Fibroblast of lung (primary cell): Measurements from ENCODE around the gene CLDN4.

Experiments used
- EZH2 ChIP-seq: IDR thresholded peaks from 2 replicates; pipeline ENCODE4 v1.5.1; 2012; ENCODE audit warnings: low read length, control low read depth, mild to moderate bottlenecking; ENCODE audit errors: missing control alignments
- TF ChIP-seq, protein P1 (sequence below), 2 donors: IDR thresholded peaks in 1 of 2; conservative IDR thresholded peaks in 1 of 2; 1 replicate in 1 of 2; 2 replicates in 1 of 2; pipeline ENCODE4 v1.5.1; 2011 to 2012; ENCODE audit warnings: low read length in 2 of 2, control low read depth in 1 of 2, inconsistent platforms in 1 of 2, low read depth in 1 of 2, mild to moderate bottlenecking in 1 of 2

DNA sequence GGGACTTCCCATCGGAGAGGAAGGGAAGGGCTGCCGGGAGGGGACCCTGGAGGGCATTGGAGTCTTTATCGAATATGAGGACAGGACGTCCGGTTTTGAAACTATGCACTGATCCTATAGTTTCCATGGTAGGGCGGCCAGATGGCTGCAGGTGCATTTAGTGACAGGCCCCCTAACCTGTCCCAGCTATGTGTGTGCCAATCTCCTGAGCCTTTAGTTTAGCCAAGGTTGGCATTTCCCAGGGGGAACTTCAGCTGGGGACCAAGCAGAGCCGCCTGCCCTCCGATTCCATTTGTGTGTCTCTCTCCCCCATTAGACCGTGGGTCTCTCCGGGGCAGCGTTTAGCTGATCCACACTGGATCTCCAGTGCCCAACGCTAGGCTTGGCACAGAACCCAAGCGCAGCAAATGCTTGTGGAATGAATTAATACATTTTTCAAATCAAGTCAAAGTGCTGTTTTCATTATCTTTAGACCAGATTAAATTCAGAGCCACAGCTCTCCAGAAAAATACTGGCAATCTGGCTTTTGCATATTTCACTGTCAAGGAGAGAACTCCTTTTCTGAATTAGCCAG lies 50.0 kb downstream of the CLDN4 start:
- TF ChIP-seq, protein P1, sequence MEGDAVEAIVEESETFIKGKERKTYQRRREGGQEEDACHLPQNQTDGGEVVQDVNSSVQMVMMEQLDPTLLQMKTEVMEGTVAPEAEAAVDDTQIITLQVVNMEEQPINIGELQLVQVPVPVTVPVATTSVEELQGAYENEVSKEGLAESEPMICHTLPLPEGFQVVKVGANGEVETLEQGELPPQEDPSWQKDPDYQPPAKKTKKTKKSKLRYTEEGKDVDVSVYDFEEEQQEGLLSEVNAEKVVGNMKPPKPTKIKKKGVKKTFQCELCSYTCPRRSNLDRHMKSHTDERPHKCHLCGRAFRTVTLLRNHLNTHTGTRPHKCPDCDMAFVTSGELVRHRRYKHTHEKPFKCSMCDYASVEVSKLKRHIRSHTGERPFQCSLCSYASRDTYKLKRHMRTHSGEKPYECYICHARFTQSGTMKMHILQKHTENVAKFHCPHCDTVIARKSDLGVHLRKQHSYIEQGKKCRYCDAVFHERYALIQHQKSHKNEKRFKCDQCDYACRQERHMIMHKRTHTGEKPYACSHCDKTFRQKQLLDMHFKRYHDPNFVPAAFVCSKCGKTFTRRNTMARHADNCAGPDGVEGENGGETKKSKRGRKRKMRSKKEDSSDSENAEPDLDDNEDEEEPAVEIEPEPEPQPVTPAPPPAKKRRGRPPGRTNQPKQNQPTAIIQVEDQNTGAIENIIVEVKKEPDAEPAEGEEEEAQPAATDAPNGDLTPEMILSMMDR (conservative IDR thresholded peaks at IDR 0.05 in 1 of 2, IDR thresholded peaks at IDR 0.05 in 1 of 2; ENCODE audit: low read depth in 1 of 2, low read length in 2 of 2), result no peak
- no peak for TF ChIP-seq EZH2
